B cell (primary cell): ENCODE results near the gene TLE7. TPM values are rescaled to one million over a fixed set of nuclear protein-coding genes. Genes with fewer than 3 reads are reported as not detected.

Experiments
- ATAC-seq: fragments of 200-7000 bp; cut with Tn5 transposase; one replicate; pipeline ENCODE4 v1.10.0; 2021; ENCODE audit warnings: low read depth, mild to moderate bottlenecking, moderate number of reproducible peaks, moderate library complexity
- CTCF ChIA-PET: fragments of 350-600 bp; sonication (Branson Sonifier 250); formaldehyde crosslinking; loops from one replicate; lab custom pipeline; 2021; ENCODE audit warnings: antibody characterized with exemption, inconsistent platforms; lab: Charles Lee
- POLR2A ChIA-PET: fragments of 350-600 bp; sonication (Branson Sonifier 250); formaldehyde crosslinking; loops from one replicate; lab custom pipeline; 2021; ENCODE audit warnings: antibody characterized with exemption; lab: Charles Lee
- DNase-seq: peaks from one replicate; pipeline ENCODE4 v3.0.0; 2013
- H2AFZ ChIP-seq: 2 replicates; pipeline ENCODE4 v1.6.1; 2012; ENCODE audit warnings: mild to moderate bottlenecking, low read depth, low read length; ENCODE audit not compliant: insufficient read depth, poor library complexity, severe bottlenecking
- H3K27ac ChIP-seq, 2 donors: 1 replicate in 1 of 2; 2 replicates in 1 of 2; pipeline ENCODE4 v1.5.1; 2012 to 2013; ENCODE audit warnings: low read length in 2 of 2, mild to moderate bottlenecking in 2 of 2, moderate library complexity in 1 of 2
- H3K27me3 ChIP-seq, 4 experiments: fragments of 200-600 bp in 1 of 4; sonication (generic) in 1 of 4; replicated peaks in 1 of 4; 1 replicate in 2 of 4; 2 replicates in 2 of 4; pipeline versions ENCODE4 v1.6.1 to v1.7.0; 2013 to 2016; ENCODE audit warnings: low read length in 3 of 4, mild to moderate bottlenecking in 2 of 4, mixed read lengths in 1 of 4, moderate library complexity in 1 of 4; ENCODE audit not compliant: insufficient read depth in 4 of 4, control insufficient read depth in 3 of 4; ENCODE audit errors: control extremely low read depth in 1 of 4
- H3K36me3 ChIP-seq, 2 experiments: replicated peaks in 1 of 2; 1 replicate in 1 of 2; 2 replicates in 1 of 2; pipeline versions ENCODE4 v1.6.1 to v1.7.1; 2013; ENCODE audit warnings: low read length in 1 of 2; ENCODE audit not compliant: insufficient read depth in 2 of 2, control insufficient read depth in 1 of 2; ENCODE audit errors: control extremely low read depth in 1 of 2, extremely low read depth in 1 of 2
- H3K4me1 ChIP-seq, 2 donors: fragments of 200-600 bp in 1 of 2; sonication (generic) in 1 of 2; 1 replicate in 1 of 2; 2 replicates in 1 of 2; pipeline versions ENCODE4 v1.5.1 to v1.6.1; 2013 to 2017; ENCODE audit warnings: low read length in 2 of 2; ENCODE audit not compliant: control insufficient read depth in 2 of 2, insufficient read depth in 2 of 2
- H3K4me2 ChIP-seq: replicated peaks from 2 replicates; pipeline ENCODE3; 2012; ENCODE audit warnings: mild to moderate bottlenecking, low read depth, low read length; ENCODE audit not compliant: poor library complexity, severe bottlenecking
- H3K4me3 ChIP-seq, 5 experiments: fragments of 200-600 bp in 1 of 5; sonication (generic) in 1 of 5; 1 replicate in 3 of 5; 2 replicates in 2 of 5; pipeline versions ENCODE4 v1.5.1 to v1.7.0; 2011 to 2016; ENCODE audit warnings: low read length in 4 of 5, mild to moderate bottlenecking in 4 of 5, low read depth in 2 of 5, control low read depth in 1 of 5, moderate library complexity in 1 of 5; ENCODE audit not compliant: insufficient read depth in 1 of 5; ENCODE audit errors: control extremely low read depth in 1 of 5, extremely low read depth in 1 of 5
- H3K79me2 ChIP-seq: fragments of 200-600 bp; sonication (generic); one replicate; pipeline ENCODE4 v1.6.0; 2016; ENCODE audit warnings: low read length; ENCODE audit not compliant: control insufficient read depth, insufficient read depth
- H3K9ac ChIP-seq: fragments of 200-600 bp; sonication (generic); 2 replicates; pipeline ENCODE4 v1.6.1; 2017; ENCODE audit warnings: mild to moderate bottlenecking, low read length, moderate library complexity
- H3K9me3 ChIP-seq, 3 donors: one replicate each; pipeline versions ENCODE4 v1.6.1 to v1.7.1; 2013; ENCODE audit warnings: low read length in 2 of 3; ENCODE audit not compliant: control insufficient read depth in 2 of 3, insufficient read depth in 1 of 3; ENCODE audit errors: control extremely low read depth in 1 of 3
- H4K20me1 ChIP-seq: 2 replicates; pipeline ENCODE4 v1.6.0; 2012; ENCODE audit warnings: mild to moderate bottlenecking, low read length; ENCODE audit not compliant: insufficient read depth, control insufficient read depth, poor library complexity, severe bottlenecking
- H3K27ac Mint-ChIP-seq: one replicate; pipeline ENCODE4 v1.8.0; 2021; ENCODE audit warnings: mixed read lengths
- H3K27me3 Mint-ChIP-seq: one replicate; pipeline ENCODE4 v1.8.0; 2021; ENCODE audit warnings: mixed read lengths
- H3K4me1 Mint-ChIP-seq: one replicate; pipeline ENCODE4 v1.8.0; 2021; ENCODE audit warnings: mixed read lengths
- H3K4me3 Mint-ChIP-seq: one replicate; pipeline ENCODE4 v1.8.0; 2021; ENCODE audit warnings: mixed read lengths
- H3K9me3 Mint-ChIP-seq: one replicate; pipeline ENCODE4 v1.8.0; 2022; ENCODE audit warnings: mixed read lengths; ENCODE audit not compliant: insufficient read depth
- CTCF ChIP-seq: fragments of 200-600 bp; IDR thresholded peaks from one replicate; pipeline ENCODE4 v1.8.0; 2022; ENCODE audit warnings: antibody characterized with exemption, mild to moderate bottlenecking
- EZH2 ChIP-seq: IDR thresholded peaks from 2 replicates; pipeline ENCODE4 v1.6.1; 2012; ENCODE audit warnings: borderline replicate concordance, low read depth, mild to moderate bottlenecking, moderate library complexity, low read length; ENCODE audit not compliant: insufficient read depth, poor library complexity, severe bottlenecking
- WGBS: methylation state at CpG from one replicate; pipeline ENCODE4 v1.1.5; 2013; ENCODE audit warnings: missing lambda C conversion rate; ENCODE audit not compliant: insufficient coverage; 5-methylcytosine and 5-hydroxymethylcytosine counted together
- intact Hi-C: fragments of 100-400 bp; cut with micrococcal nuclease; formaldehyde crosslinking; loops from one replicate; pipeline ENCODE4 v1.10.0; 2022
- polyA plus RNA-seq: library from polyadenylated mRNA; depleted of rRNA; stranded (reverse); fragments of >200 nt; gene quantifications from 2 replicates; pipeline ENCODE4 v1.2.3, GENCODE V29; 2012
- total RNA-seq, 2 donors: library from RNA; stranded (reverse); fragments of 120-200 nt in 1 of 2; gene quantifications; 1 replicate in 1 of 2; 2 replicates in 1 of 2; pipeline versions ENCODE4 v1.2.3 to v1.2.4, GENCODE V29; 2013 to 2022

TLE7 gene
- total and polyA plus RNA-seq, 2 donors (not counting 1 experiment from before 2014, with no cell fraction given): not detected

- no peak for TF ChIP-seq CTCF
- no peak for TF ChIP-seq EZH2
- Histone ChIP-seq H2AFZ (no peak overlapping the region), H3K4me2 (no peak overlapping the region), H3K27me3 (peaks cover 0 to 43% (median 8%) of the 10 kb centered on the region in 4 experiments), H3K36me3 (no peaks in the 10 kb centered on the region), H3K9me3 (peaks cover 0 to 18% (median 0%) of the 10 kb centered on the region in 3 donors), H3K79me2 (no peaks in the 10 kb centered on the region), H3K9ac (no peak overlapping the region), H3K4me3 (no peak overlapping the region), H3K27ac (no peak overlapping the region), H3K4me1 (peaks cover 0 to 4% of the 10 kb centered on the region in 2 donors), H4K20me1 (no peaks in the 10 kb centered on the region)
- CTCF ChIA-PET: no interaction called here
- H3K27ac Mint-ChIP-seq: no peak overlapping the region
- intact Hi-C loops: no loop called here
- peaks cover 4% of the 10 kb centered on the region for H3K4me1 Mint-ChIP-seq
- peaks cover 60% of the 10 kb centered on the region for H3K27me3 Mint-ChIP-seq
- H3K9me3 Mint-ChIP-seq: no peaks in the 10 kb centered on the region
- DNase-seq (no peak), ATAC-seq (no peak)
- no peak overlapping the region for H3K4me3 Mint-ChIP-seq
- POLR2A ChIA-PET: no interaction called here
These were observed 13.5 kb downstream of the TLE7 start for GRCh38 chr16:71428385-71428784.

- Histone ChIP-seq H3K9ac (no peak overlapping the region), H3K27ac (no peak overlapping the region), H3K4me2 (no peak overlapping the region), H3K27me3 (peaks cover 0 to 41% (median 8%) of the 10 kb centered on the region in 4 experiments), H3K9me3 (peaks cover 0 to 18% (median 0%) of the 10 kb centered on the region in 3 donors), H4K20me1 (no peaks in the 10 kb centered on the region), H3K4me3 (no peak overlapping the region), H2AFZ (no peak overlapping the region), H3K36me3 (no peaks in the 10 kb centered on the region), H3K79me2 (no peaks in the 10 kb centered on the region), H3K4me1 (peaks cover 0 to 4% of the 10 kb centered on the region in 2 donors)
- H3K9me3 Mint-ChIP-seq: no peaks in the 10 kb centered on the region
- H3K4me1 Mint-ChIP-seq: peaks cover 4% of the 10 kb centered on the region
- intact Hi-C loops: no loop called here
- POLR2A ChIA-PET: no interaction called here
- TF ChIP-seq CTCF (no peak), EZH2 (no peak)
- ATAC-seq: no peak
- 56% methylated on average over 8 of the region's 12 CpGs for WGBS
- DNase-seq: no peak
- no peak overlapping the region for H3K4me3 Mint-ChIP-seq
- peaks cover 54% of the 10 kb centered on the region for H3K27me3 Mint-ChIP-seq
- CTCF ChIA-PET: interaction anchor here (0.9 to 1.7 kb wide), 2 partner anchors 9 to 14 kb away, joined by 3 to 5 read pairs; no protein-coding TSS in a partner anchor
- no peak overlapping the region for H3K27ac Mint-ChIP-seq
These were observed 14.8 kb downstream of the TLE7 start for GRCh38 chr16:71426880-71427615.
